Upper lobe of right lung (tissue), 1 donor: Measurements from ENCODE around the gene SF3B2. TPM values are rescaled to one million over a fixed set of nuclear protein-coding genes. Genes with fewer than 3 reads are reported as not detected.
A peak's percentile ranks its signal among the peaks of the same experiment; 100 is the strongest.

Source experiments
- ATAC-seq: fragments of 200-7000 bp; cut with Tn5 transposase; one replicate; pipeline ENCODE4 v1.9.1; 2020; ENCODE audit warnings: mild to moderate bottlenecking, moderate library complexity
- DNase-seq: peaks from one replicate; pipeline ENCODE4 v3.0.0-alpha.2; 2020
- H3K27ac ChIP-seq: fragments of 200-600 bp; one replicate; pipeline ENCODE4 v1.8.0; 2022
- H3K27me3 ChIP-seq: fragments of 200-600 bp; one replicate; pipeline ENCODE4 v1.8.0; 2022; ENCODE audit warnings: mild to moderate bottlenecking
- H3K36me3 ChIP-seq: fragments of 200-600 bp; one replicate; pipeline ENCODE4 v1.8.0; 2022
- H3K4me1 ChIP-seq: fragments of 200-600 bp; one replicate; pipeline ENCODE4 v1.8.0; 2022
- H3K4me3 ChIP-seq: fragments of 200-600 bp; one replicate; pipeline ENCODE4 v1.8.0; 2022; ENCODE audit warnings: mild to moderate bottlenecking
- H3K9me3 ChIP-seq: fragments of 200-600 bp; one replicate; pipeline ENCODE4 v1.8.0; 2022
- intact Hi-C: fragments of 100-400 bp; cut with DNase I; formaldehyde crosslinking; loops from one replicate; pipeline ENCODE4 v1.11.0; 2022
- total RNA-seq: library from RNA; stranded (reverse); fragmentation: NEBNext Ultra II Directional; extraction: Animal tissue kit (Norgen Biotek cat#: 25700); gene quantifications from one replicate; pipeline ENCODE4 v1.2.1, GENCODE V29; 2021
- TF ChIP-seq, protein P1 (sequence below): fragments of 200-600 bp; IDR thresholded peaks from one replicate; pipeline ENCODE4 v1.8.0; 2022; ENCODE audit warnings: antibody characterized with exemption
- donor health status: DM: no; HTN: yes; CAD: no; lungs with severe emphysema.

SF3B2 gene
- total RNA-seq, 1 donor from 2014 or later, result 149 TPM

DNA sequence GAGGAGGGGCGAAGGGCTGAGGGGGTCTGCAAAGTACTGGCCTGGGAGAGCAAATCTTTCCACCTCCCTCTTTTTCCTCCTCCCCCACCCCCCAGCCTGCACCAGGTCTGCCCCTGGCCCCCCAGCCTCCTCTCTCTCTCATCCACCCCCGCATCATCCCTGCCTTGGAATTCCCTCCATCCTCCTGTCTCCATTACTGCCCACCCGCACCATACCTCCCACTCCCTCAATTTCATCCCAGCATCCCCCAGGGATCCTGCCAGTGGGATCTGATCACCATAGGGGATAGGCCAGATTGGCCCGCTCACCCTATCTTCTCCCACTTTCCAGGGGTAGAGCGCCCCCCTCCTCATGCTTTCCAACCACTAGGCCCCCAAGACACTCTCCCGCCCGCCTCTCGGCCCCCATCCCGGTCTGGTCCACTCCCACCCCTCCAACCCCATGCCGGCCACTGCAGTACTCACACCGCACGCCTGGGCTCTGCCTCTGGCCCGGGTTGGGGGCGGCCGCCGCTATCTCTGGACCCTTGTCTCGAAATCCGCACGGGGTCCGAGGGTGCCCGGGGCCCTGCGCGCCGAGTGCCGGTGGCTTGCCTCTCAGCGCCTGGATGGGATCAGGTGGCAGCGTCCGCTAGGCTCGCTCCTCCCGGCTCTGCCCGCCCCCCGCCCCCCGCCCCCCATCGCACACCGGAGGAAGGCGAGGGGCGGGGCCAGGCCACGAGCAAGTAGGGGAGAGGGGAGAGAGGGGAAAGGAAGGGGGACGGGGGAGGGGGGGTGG is 3.4 kb upstream of the SF3B2 start, which contains the start of gene GAL3ST3:
TSS of gene GAL3ST3 (minus strand) at position 615 of the 777 bp plus-strand sequence. CDS start 3,746 bp downstream, outside the sequence.
- no peak for ATAC-seq
- no peaks in the 10 kb centered on the region for H3K36me3 ChIP-seq
- H3K27ac ChIP-seq, result no peak within 1 kb of the TSS
- peaks cover 9% of the 10 kb centered on the region for H3K27me3 ChIP-seq
- no peak within 1 kb of the TSS for H3K4me3 ChIP-seq
- no peaks in the 10 kb centered on the region for H3K9me3 ChIP-seq
- TF ChIP-seq, protein P1, sequence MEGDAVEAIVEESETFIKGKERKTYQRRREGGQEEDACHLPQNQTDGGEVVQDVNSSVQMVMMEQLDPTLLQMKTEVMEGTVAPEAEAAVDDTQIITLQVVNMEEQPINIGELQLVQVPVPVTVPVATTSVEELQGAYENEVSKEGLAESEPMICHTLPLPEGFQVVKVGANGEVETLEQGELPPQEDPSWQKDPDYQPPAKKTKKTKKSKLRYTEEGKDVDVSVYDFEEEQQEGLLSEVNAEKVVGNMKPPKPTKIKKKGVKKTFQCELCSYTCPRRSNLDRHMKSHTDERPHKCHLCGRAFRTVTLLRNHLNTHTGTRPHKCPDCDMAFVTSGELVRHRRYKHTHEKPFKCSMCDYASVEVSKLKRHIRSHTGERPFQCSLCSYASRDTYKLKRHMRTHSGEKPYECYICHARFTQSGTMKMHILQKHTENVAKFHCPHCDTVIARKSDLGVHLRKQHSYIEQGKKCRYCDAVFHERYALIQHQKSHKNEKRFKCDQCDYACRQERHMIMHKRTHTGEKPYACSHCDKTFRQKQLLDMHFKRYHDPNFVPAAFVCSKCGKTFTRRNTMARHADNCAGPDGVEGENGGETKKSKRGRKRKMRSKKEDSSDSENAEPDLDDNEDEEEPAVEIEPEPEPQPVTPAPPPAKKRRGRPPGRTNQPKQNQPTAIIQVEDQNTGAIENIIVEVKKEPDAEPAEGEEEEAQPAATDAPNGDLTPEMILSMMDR, result no peak
- intact Hi-C loops, result no loop called here
- DNase-seq, result no peak
- peaks cover 18% of the 10 kb centered on the region for H3K4me1 ChIP-seq

DNA sequence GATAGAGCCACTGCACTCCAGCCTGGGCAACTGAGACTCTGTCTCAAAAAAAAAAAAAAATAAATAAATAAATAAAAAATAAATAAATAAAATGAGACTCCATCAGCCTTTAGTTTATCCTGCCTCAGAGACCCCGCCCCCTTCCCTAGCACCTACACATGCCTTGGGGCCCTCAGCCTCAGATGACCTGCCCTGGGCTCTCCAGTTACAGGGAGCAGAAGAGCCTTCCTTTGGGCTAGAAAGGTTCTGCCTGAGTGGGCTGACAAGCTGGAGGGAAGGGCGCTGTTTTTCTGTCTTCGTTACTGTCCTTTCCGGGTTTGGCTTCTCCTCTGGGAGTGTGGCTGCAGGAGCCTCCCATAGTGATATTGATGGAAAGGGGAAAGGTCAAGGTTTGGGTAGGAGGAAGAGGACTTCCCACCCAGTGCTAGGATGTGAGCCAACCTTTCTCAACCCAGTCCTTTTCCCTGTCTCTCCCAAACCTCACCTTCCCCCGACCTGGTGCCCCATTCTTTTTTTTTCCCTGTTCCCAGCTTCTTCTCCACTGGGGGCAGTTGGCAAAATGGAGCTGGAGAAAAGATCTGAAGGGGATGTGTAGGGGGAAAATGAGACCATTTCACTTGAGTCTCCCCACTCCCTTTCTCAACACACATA is 1.5 kb upstream of the SF3B2 start:
- intact Hi-C loops, result no loop called here
- no peak overlapping the region for H3K27ac ChIP-seq
- DNase-seq (no peak), ATAC-seq (no peak)
- no peaks in the 10 kb centered on the region for H3K9me3 ChIP-seq
- TF ChIP-seq, protein P1, result no peak
- peaks cover 9% of the 10 kb centered on the region for H3K27me3 ChIP-seq
- H3K36me3 ChIP-seq, result peaks cover 18% of the 10 kb centered on the region
- peaks cover 18% of the 10 kb centered on the region for H3K4me1 ChIP-seq
- H3K4me3 ChIP-seq, result no peak overlapping the region

DNA sequence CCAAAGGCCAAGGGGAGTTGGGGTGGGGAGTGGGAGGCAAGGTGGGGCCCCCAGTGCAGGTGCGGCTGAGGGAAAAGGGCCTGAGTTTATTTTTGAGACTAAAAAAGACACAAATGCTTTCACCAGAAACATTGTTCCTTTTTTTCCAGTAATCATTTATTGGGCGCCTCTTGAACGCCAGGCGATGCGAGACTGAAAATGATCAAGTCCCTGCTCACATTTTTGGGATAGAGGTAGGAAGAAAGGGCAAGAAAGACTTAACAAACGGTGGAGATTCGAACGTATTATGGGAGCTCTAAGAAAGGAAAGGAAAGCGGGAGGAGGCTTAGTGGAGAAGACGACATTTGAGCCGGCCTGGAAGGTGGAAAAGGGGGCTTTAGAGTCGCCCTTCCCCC is 796 bp upstream of the SF3B2 start:
- DNase-seq (no peak), ATAC-seq (no peak)
- Histone ChIP-seq H3K4me3 (peak overlapping the region; percentile 100), H3K9me3 (no peaks in the 10 kb centered on the region), H3K4me1 (peaks cover 18% of the 10 kb centered on the region), H3K36me3 (peaks cover 25% of the 10 kb centered on the region), H3K27me3 (peaks cover 9% of the 10 kb centered on the region), H3K27ac (peak overlapping the region; percentile 92)
- intact Hi-C loops, result no loop called here
- TF ChIP-seq, protein P1, result no peak

DNA sequence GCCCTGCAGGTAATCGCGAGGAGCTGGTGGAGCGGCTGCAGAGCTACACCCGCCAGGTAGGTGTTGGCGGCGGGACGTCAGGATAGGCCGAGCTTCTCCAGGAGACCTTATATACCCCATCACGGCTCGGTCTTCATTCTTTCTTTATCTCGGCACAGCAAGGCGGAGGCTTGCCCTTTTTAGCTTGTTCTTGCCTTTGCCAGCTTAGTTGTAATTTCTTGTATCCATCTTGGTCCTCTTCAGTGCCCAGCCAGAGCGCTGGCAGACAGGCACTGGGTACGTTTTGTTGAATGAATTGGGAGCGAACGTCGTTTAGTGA is 459 bp downstream of the SF3B2 start:
- H3K36me3 ChIP-seq, result peaks cover 37% of the 10 kb centered on the region
- peaks cover 18% of the 10 kb centered on the region for H3K4me1 ChIP-seq
- no peak for ATAC-seq
- DNase-seq, result no peak
- intact Hi-C loops, result no loop called here
- peak overlapping the region; percentile 100 for H3K4me3 ChIP-seq
- H3K27me3 ChIP-seq, result peaks cover 9% of the 10 kb centered on the region
- H3K9me3 ChIP-seq, result no peaks in the 10 kb centered on the region
- TF ChIP-seq, protein P1, result no peak
- peak overlapping the region; percentile 92 for H3K27ac ChIP-seq

DNA sequence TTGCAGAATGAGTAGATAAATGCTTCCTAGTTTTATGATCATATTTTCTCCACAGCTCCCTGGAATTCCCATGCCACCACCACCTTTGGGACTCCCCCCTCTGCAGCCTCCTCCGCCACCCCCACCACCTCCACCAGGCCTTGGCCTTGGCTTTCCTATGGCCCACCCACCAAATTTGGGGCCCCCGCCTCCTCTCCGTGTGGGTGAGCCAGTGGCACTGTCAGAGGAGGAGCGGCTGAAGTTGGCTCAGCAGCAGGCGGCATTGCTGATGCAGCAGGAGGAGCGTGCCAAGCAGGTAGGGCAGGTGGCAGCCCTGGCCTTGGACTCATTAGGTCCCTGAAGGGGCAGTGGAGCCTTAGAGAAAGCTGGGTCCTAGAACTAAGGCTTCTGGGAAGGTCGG is 2.9 kb downstream of the SF3B2 start:
- H3K27me3 ChIP-seq, result no peaks in the 10 kb centered on the region
- DNase-seq, result peak; percentile 59
- no peak overlapping the region for H3K27ac ChIP-seq
- peaks cover 61% of the 10 kb centered on the region for H3K36me3 ChIP-seq
- intact Hi-C loops, result no loop called here
- TF ChIP-seq, protein P1, result no peak
- no peaks in the 10 kb centered on the region for H3K9me3 ChIP-seq
- ATAC-seq, result no peak
- peaks cover 18% of the 10 kb centered on the region for H3K4me1 ChIP-seq
- H3K4me3 ChIP-seq, result no peak overlapping the region
